OCI-LY1 (cell line): ENCODE measurements around the gene LAMP1.

ENCODE experiments used
- H2AFZ ChIP-seq: fragments of 200-600 bp; sonication (generic), shearing (Covaris generic); 2 replicates; pipeline ENCODE4 v1.6.0; 2014; ENCODE audit warnings: antibody characterized with exemption, mild to moderate bottlenecking, low read length
- H3F3A ChIP-seq: fragments of 200-600 bp; sonication (generic), shearing (Covaris generic); 2 replicates; pipeline ENCODE4 v1.6.0; 2014; ENCODE audit warnings: mild to moderate bottlenecking, antibody characterized with exemption, low read length, moderate library complexity; ENCODE audit not compliant: insufficient read depth
- H3K27ac ChIP-seq: fragments of 200-600 bp; sonication (generic); 2 replicates; pipeline ENCODE4 v1.5.1; 2014; ENCODE audit warnings: low read length, mixed run types, mild to moderate bottlenecking, low read depth; ENCODE audit not compliant: poor library complexity, severe bottlenecking
- H3K27me3 ChIP-seq: fragments of 200-600 bp; sonication (generic); 2 replicates; pipeline ENCODE4 v1.6.0; 2014; ENCODE audit warnings: antibody characterized with exemption, mild to moderate bottlenecking, low read length, moderate library complexity; ENCODE audit not compliant: insufficient read depth
- H3K36me3 ChIP-seq: fragments of 200-600 bp; sonication (generic); 2 replicates; pipeline ENCODE4 v1.6.1; 2014; ENCODE audit warnings: mild to moderate bottlenecking, antibody characterized with exemption, low read length, moderate library complexity, mixed read lengths; ENCODE audit not compliant: insufficient read depth
- H3K4me1 ChIP-seq: fragments of 200-600 bp; sonication (generic); 2 replicates; pipeline ENCODE4 v1.5.1; 2014; ENCODE audit warnings: mild to moderate bottlenecking, low read length, moderate library complexity; ENCODE audit not compliant: insufficient read depth, severe bottlenecking
- H3K4me2 ChIP-seq: fragments of 200-600 bp; sonication (generic), shearing (Covaris generic); 2 replicates; pipeline ENCODE4 v1.6.1; 2014; ENCODE audit warnings: low read length
- H3K4me3 ChIP-seq: fragments of 200-600 bp; sonication (generic); 2 replicates; pipeline ENCODE4 v1.5.1; 2014; ENCODE audit warnings: low read length, low read depth, mild to moderate bottlenecking, mixed read lengths; ENCODE audit not compliant: poor library complexity, severe bottlenecking
- H3K79me2 ChIP-seq: fragments of 200-600 bp; shearing (Covaris generic); 2 replicates; pipeline ENCODE4 v1.6.1; 2016; ENCODE audit warnings: mixed run types, low read length, mixed read lengths; ENCODE audit not compliant: insufficient read depth
- H3K9ac ChIP-seq: fragments of 200-600 bp; sonication (generic), shearing (Covaris generic); 2 replicates; pipeline ENCODE4 v1.6.1; 2014; ENCODE audit warnings: mild to moderate bottlenecking, low read length, mixed read lengths
- H3K9me2 ChIP-seq: fragments of 200-600 bp; sonication (generic), shearing (Covaris generic); 2 replicates; pipeline ENCODE4 v1.6.1; 2014; ENCODE audit warnings: low read depth, mild to moderate bottlenecking, low read length, mixed read lengths
- H3K9me3 ChIP-seq: fragments of 200-600 bp; shearing (Covaris generic); 2 replicates; pipeline ENCODE4 v1.6.1; 2014; ENCODE audit warnings: low read length, mixed read lengths
- H4K20me1 ChIP-seq: fragments of 200-600 bp; sonication (generic), shearing (Covaris generic); 2 replicates; pipeline ENCODE4 v1.6.0; 2016; ENCODE audit warnings: mild to moderate bottlenecking, low read length; ENCODE audit not compliant: insufficient read depth
- CTCF ChIP-seq: fragments of 200-600 bp; sonication (generic), shearing (Covaris generic); IDR thresholded peaks from 2 replicates; pipeline ENCODE4 v1.5.1; 2017; ENCODE audit warnings: mild to moderate bottlenecking, antibody characterized with exemption, low read length, moderate library complexity, mixed read lengths
- EZH2 ChIP-seq: fragments of 200-600 bp; sonication (generic), shearing (Covaris generic); IDR thresholded peaks from 2 replicates; pipeline ENCODE4 v1.8.0; 2017; ENCODE audit warnings: borderline replicate concordance, mixed run types, mild to moderate bottlenecking, antibody characterized with exemption, low read length, moderate library complexity, mixed read lengths

The LAMP1 gene

GRCh38 chr13:113328851-113329250, 31.8 kb downstream of the LAMP1 start:
- no peak overlapping the region for H3K27ac ChIP-seq

GRCh38 chr13:113329656-113330312, 32.7 kb downstream of the LAMP1 start:
- no peak overlapping the region for H2AFZ ChIP-seq
- no peaks in the 10 kb centered on the region for H3F3A ChIP-seq
- H3K79me2 ChIP-seq: no peaks in the 10 kb centered on the region
- TF ChIP-seq CTCF (no peak), EZH2 (no peak)
- no peaks in the 10 kb centered on the region for H3K9me2 ChIP-seq
- H3K4me1 ChIP-seq: no peaks in the 10 kb centered on the region
- H4K20me1 ChIP-seq: no peaks in the 10 kb centered on the region
- no peak overlapping the region for H3K27ac ChIP-seq
- no peaks in the 10 kb centered on the region for H3K27me3 ChIP-seq
- no peaks in the 10 kb centered on the region for H3K36me3 ChIP-seq
- H3K4me3 ChIP-seq: no peak overlapping the region
- H3K4me2 ChIP-seq: no peak overlapping the region
- no peaks in the 10 kb centered on the region for H3K9me3 ChIP-seq
- H3K9ac ChIP-seq: no peak overlapping the region

More at GRCh38 chr13:113328851-113329250, 31.8 kb downstream of the LAMP1 start:
- Histone ChIP-seq H3K36me3 (peaks cover 2% of the 10 kb centered on the region), H2AFZ (no peak overlapping the region), H3K79me2 (no peaks in the 10 kb centered on the region), H3K27me3 (no peaks in the 10 kb centered on the region), H4K20me1 (no peaks in the 10 kb centered on the region), H3K9me2 (no peaks in the 10 kb centered on the region), H3K9ac (no peak overlapping the region), H3F3A (no peaks in the 10 kb centered on the region), H3K4me1 (no peaks in the 10 kb centered on the region), H3K4me2 (no peak overlapping the region), H3K4me3 (no peak overlapping the region), H3K9me3 (no peaks in the 10 kb centered on the region)
- no peak for TF ChIP-seq CTCF
- TF ChIP-seq EZH2: no peak

- no peaks in the 10 kb centered on the region for H3K79me2 ChIP-seq
- TF ChIP-seq EZH2: no peak
- no peak overlapping the region for H3K4me2 ChIP-seq
- no peak overlapping the region for H3K9ac ChIP-seq
- H3K9me3 ChIP-seq: no peaks in the 10 kb centered on the region
- no peaks in the 10 kb centered on the region for H3K36me3 ChIP-seq
- H3K4me3 ChIP-seq: no peak overlapping the region
- no peak overlapping the region for H2AFZ ChIP-seq
- H3K4me1 ChIP-seq: no peaks in the 10 kb centered on the region
- no peaks in the 10 kb centered on the region for H4K20me1 ChIP-seq
- no peaks in the 10 kb centered on the region for H3K9me2 ChIP-seq
- no peak overlapping the region for H3K27ac ChIP-seq
- no peaks in the 10 kb centered on the region for H3K27me3 ChIP-seq
- H3F3A ChIP-seq: no peaks in the 10 kb centered on the region
Measured at GRCh38 chr13:113332615-113333014, 35.6 kb downstream of the LAMP1 start.

- no peaks in the 10 kb centered on the region for H3K4me1 ChIP-seq
- no peaks in the 10 kb centered on the region for H3F3A ChIP-seq
- no peak overlapping the region for H2AFZ ChIP-seq
- no peaks in the 10 kb centered on the region for H4K20me1 ChIP-seq
- no peak overlapping the region for H3K9ac ChIP-seq
- H3K27me3 ChIP-seq: no peaks in the 10 kb centered on the region
- no peak overlapping the region for H3K4me3 ChIP-seq
- H3K36me3 ChIP-seq: no peaks in the 10 kb centered on the region
- no peak overlapping the region for H3K4me2 ChIP-seq
- H3K9me2 ChIP-seq: no peaks in the 10 kb centered on the region
- H3K79me2 ChIP-seq: no peaks in the 10 kb centered on the region
- no peaks in the 10 kb centered on the region for H3K9me3 ChIP-seq
- TF ChIP-seq EZH2 (no peak), CTCF (no peak)
- no peak overlapping the region for H3K27ac ChIP-seq
Measured at GRCh38 chr13:113333076-113333475, 36.0 kb downstream of the LAMP1 start.
